K562 (cell line): ENCODE measurements around the gene STT3B. TPM values are rescaled to one million over a fixed set of nuclear protein-coding genes. Genes with fewer than 3 reads are reported as not detected.

Source experiments
- AFF4 ChIP-seq: sonication (generic); formaldehyde crosslinking; IDR thresholded peaks from 2 replicates; pipeline ENCODE4 v1.8.0; 2023; ENCODE audit warnings: mild to moderate bottlenecking, missing genetic modification reagents
- CHD1 ChIP-seq: fragments of 200-600 bp; sonication (generic); IDR thresholded peaks from one replicate; pipeline ENCODE4 v1.6.1; 2012; ENCODE audit warnings: mild to moderate bottlenecking, moderate library complexity, low read length, inconsistent platforms
- CHD2 ChIP-seq: IDR thresholded peaks from 2 replicates; pipeline ENCODE4 v1.6.1; 2011; ENCODE audit warnings: low read depth, low read length
- HNRNPK ChIP-seq: fragments of 200-400 bp; formaldehyde crosslinking; IDR thresholded peaks from one replicate; pipeline ENCODE4 v1.6.1; 2018; ENCODE audit warnings: mild to moderate bottlenecking, low read depth, low read length; ENCODE audit not compliant: poor library complexity, severe bottlenecking
- ILK ChIP-seq: fragments of 450-650 bp; IDR thresholded peaks from 2 replicates; pipeline ENCODE4 v1.6.1; 2016; ENCODE audit warnings: missing genetic modification characterization, low read depth, mild to moderate bottlenecking, missing compliant biosample characterization, moderate library complexity, borderline replicate concordance
- MLLT1 ChIP-seq, 2 experiments: fragments of 450-650 bp; IDR thresholded peaks; 2 replicates each; pipeline ENCODE4 v1.6.1; 2016
- MYC ChIP-seq, 2 experiments: fragments of 250-450 bp in 1 of 2; sonication (Bioruptor Pico) in 1 of 2; IDR thresholded peaks; 2 replicates each; pipeline versions ENCODE4 v1.5.1 to v1.6.1; 2012 to 2021; ENCODE audit warnings: low read depth in 2 of 2, borderline replicate concordance in 1 of 2, improper control_type of control experiment in 1 of 2, low read length in 1 of 2, mild to moderate bottlenecking in 1 of 2, moderate library complexity in 1 of 2
- NBN ChIP-seq: fragments of 450-650 bp; IDR thresholded peaks from 2 replicates; pipeline ENCODE4 v1.6.1; 2016; ENCODE audit warnings: low read depth, mild to moderate bottlenecking
- PHF20 ChIP-seq: fragments of 450-650 bp; IDR thresholded peaks from 2 replicates; pipeline ENCODE4 v1.6.1; 2018; ENCODE audit not compliant: partially characterized antibody
- RBM22 ChIP-seq: fragments of 200-400 bp; formaldehyde crosslinking; IDR thresholded peaks from 2 replicates; pipeline ENCODE4 v1.6.1; 2018; ENCODE audit warnings: low read length, low read depth; ENCODE audit not compliant: poor library complexity, severe bottlenecking
- SP1 ChIP-seq: sonication (generic); formaldehyde crosslinking; IDR thresholded peaks from 2 replicates; pipeline ENCODE4 v1.8.1; 2022; ENCODE audit warnings: mild to moderate bottlenecking, missing genetic modification reagents
- TARDBP ChIP-seq: fragments of 450-650 bp; IDR thresholded peaks from 2 replicates; pipeline ENCODE4 v1.6.1; 2016
- TBP ChIP-seq: optimal IDR thresholded peaks from 2 replicates; pipeline ENCODE3; 2011; ENCODE audit warnings: low read depth, low read length, improper control_type of control experiment
- TEAD4 ChIP-seq, 2 experiments: sonication (generic) in 1 of 2; formaldehyde crosslinking in 1 of 2; IDR thresholded peaks; 2 replicates each; pipeline versions ENCODE4 v1.6.1 to v1.8.0; 2012 to 2022; ENCODE audit warnings: borderline replicate concordance in 1 of 2, inconsistent platforms in 1 of 2, low read length in 1 of 2, mild to moderate bottlenecking in 1 of 2, missing genetic modification reagents in 1 of 2
- U2AF2 ChIP-seq: fragments of 200-400 bp; formaldehyde crosslinking; optimal IDR thresholded peaks from 2 replicates; pipeline ENCODE3; 2017; ENCODE audit warnings: low read depth, mild to moderate bottlenecking, low read length
- ZNF174 ChIP-seq: fragments of 250-450 bp; sonication (Bioruptor Pico); IDR thresholded peaks from 2 replicates; pipeline ENCODE4 v1.4.0; 2020; ENCODE audit warnings: mild to moderate bottlenecking
- ZNF511 ChIP-seq: sonication (generic); formaldehyde crosslinking; IDR thresholded peaks from 2 replicates; pipeline ENCODE4 v1.8.0; 2022; ENCODE audit warnings: mild to moderate bottlenecking, missing genetic modification reagents
- ZNF512 ChIP-seq: IDR thresholded peaks from 2 replicates; pipeline ENCODE4 v1.6.1; 2016; ENCODE audit warnings: missing genetic modification characterization, missing compliant biosample characterization
- ZNF561 ChIP-seq: fragments of 450-650 bp; formaldehyde crosslinking; conservative IDR thresholded peaks from 2 replicates; pipeline ENCODE4 v1.4.0; 2020; ENCODE audit warnings: mild to moderate bottlenecking, moderate library complexity
- polyA plus RNA-seq, 8 experiments: library from polyadenylated mRNA; depleted of rRNA in 4 of 8; stranded (reverse) in 5 of 8; unstranded in 3 of 8; fragments of >200 nt; fragmentation: Nextera tagmentation in 2 of 8; fragmentation: Illumina TruSeq in 1 of 8; extraction: Ambion mirVana in 2 of 8; extraction: Trizol in 1 of 8; gene quantifications; 2 replicates each; pipeline versions ENCODE4 v1.2.1 to v1.2.3, GENCODE V29; 2011 to 2014; ENCODE audit warnings: inconsistent platforms in 1 of 8, missing spikeins in 1 of 8
- total RNA-seq, 7 experiments: library from RNA; depleted of rRNA in 6 of 7; stranded (reverse); fragments of >200 nt in 6 of 7; fragmentation: Illumina TruSeq in 2 of 7; extraction: Trizol in 2 of 7; gene quantifications; 2 replicates each; pipeline versions ENCODE4 v1.2.1 to v1.2.3, GENCODE V29; 2011 to 2021; ENCODE audit warnings: low replicate concordance in 1 of 7

The STT3B gene
- total and polyA plus RNA-seq, 9 of the 15 experiments (the other 6 are each of a cell fraction or from before 2014, with no cell fraction given): 22.4 to 147 (median 100) TPM

- TF ChIP-seq MYC (IDR thresholded peaks at IDR 0.05; ENCODE audit: low read depth, low read length) (0 out of 2 replicates have a peak, but pooled peaks have one; percentile 5), MYC (CRISPR knock-in tag; IDR thresholded peaks at IDR 0.05; ENCODE audit: borderline replicate concordance, low read depth) (no peak), ZNF174 (CRISPR knock-in tag) (no peak), TARDBP (no peak), HNRNPK (no peak), PHF20 (no peak), ILK (tag) (no peak), CHD2 (no peak), NBN (no peak), CHD1 (peak; percentile 26), ZNF561 (no peak), U2AF2 (no peak), TEAD4 (IDR thresholded peaks at IDR 0.05; ENCODE audit: low read length) (no peak), TEAD4 (CRISPR knock-in tag; IDR thresholded peaks at IDR 0.05; ENCODE audit: borderline replicate concordance) (no peak), ZNF511 (CRISPR knock-in tag) (no peak; the same call in 1 of the 2 replicates), TBP (peak; percentile 8), RBM22 (peak; percentile 66), MLLT1 (IDR thresholded peaks at IDR 0.05) (0 out of 4 replicates have a peak, but pooled peaks of 1 of the 2 experiments have one; percentile 20), AFF4 (CRISPR knock-in tag) (no peak), ZNF512 (tag) (no peak), SP1 (CRISPR knock-in tag) (no peak)
Measured at GRCh38 chr3:31533169-31534064, 692 bp downstream of the STT3B start (continued).
